Measurements from ENCODE around the gene MEIS2.

The MEIS2 gene

DNA sequence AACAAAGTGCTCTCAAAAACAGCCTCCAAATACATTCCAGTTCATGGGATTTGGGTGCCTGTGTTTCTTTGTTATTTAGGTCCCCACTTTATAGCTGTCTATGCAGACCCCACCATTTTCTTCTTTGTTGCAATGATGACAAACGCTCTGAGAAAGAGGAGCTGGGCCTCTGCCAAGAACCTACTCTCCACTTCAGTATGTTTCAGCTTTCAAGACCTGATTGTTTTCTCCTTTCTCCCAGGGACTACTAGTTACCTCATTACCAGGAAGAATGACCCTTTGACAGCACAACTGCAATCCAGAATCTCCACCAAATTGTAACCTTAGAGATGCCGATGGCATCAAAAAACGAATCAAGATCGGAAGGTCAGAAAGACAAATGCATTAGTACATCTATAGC, 236.8 kb downstream of the MEIS2 start:
- DNase-seq: no peak

DNA sequence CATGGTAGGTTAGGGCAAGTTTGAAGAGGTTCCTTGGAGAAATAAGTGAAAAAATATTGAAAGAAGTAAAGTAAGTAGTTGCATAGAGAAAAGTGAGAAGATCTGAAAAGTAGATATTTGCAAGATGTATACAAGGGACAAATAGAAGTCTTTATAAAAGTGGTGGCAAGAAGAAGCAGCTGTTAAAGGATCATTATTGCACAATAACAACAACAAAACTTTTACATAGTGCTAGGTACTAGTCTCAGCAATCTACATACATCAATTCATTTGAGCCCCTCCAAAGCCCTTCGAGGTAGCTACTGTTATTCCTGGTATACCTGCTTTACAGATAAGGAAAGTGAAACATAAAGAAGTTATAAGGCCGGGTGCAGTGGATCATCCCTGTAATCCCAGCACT, 239.6 kb downstream of the MEIS2 start:
- no peak for DNase-seq

DNA sequence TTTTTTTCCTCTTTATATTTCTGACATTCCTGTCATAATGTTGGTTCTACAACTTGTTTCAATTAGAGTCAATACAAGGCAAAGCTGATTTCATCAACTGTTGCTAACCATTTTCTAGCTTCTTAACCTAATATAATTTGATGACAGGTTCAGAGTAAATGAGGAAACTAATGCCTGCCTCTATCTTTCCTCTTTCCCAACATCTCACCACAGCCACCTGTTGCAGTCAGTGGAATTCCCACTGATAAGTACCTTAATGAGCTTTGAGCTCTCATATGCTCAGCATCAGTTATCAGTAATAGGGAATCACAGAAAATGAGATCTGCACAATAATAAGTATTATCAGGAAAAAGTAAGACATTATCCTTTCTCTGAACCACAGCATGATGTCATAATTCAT, 241.9 kb downstream of the MEIS2 start:
- no peak for DNase-seq

DNA sequence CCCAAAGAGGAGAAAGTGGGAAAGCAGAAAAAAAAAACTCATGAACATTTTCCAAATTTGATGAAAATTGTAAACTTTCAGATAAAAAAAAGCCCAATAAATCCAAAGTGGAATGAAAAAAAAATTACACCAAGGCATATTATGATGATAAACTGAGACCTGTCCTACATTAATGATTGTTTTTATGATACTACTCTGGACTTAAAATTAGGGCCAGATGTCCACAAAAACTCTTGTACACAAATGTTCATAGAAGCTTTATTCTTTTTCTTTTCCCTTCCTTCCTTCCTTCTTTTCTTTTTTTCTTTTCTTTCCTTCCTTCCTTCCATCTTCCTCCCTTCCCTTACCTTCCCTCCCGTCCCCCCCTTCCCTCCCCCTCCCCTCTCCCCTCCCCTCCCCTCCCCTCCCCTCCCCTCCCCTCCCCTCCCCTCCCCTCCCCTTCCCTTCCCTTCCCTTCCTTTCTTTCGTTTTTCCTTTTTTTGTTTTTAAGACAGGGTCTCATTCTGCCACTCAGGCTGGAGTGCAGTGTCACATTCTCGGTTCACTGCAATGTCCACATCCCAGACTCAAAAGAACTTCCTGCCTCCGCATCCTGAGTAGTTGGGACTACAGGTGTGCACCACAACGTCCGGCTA, 243.9 kb downstream of the MEIS2 start:
- no peak for DNase-seq

DNA sequence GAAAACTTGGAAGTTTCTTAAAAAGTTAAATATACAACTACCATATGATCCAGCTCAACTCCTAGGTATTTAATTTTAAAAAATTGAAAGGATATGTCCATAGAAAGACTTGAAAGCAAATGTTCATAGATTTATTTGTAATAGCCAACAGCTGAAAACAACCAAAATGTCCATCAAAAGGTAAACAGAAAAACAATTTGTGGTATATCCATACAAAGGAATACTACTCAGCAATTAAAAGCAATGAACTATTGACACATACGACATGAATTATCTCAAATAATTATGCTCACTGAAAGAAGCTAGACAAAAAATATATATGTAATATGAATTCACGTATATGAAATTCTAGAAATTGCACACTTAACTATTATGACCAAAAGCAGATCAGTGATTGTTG, 249.5 kb downstream of the MEIS2 start:
- DNase-seq: no peak

DNA sequence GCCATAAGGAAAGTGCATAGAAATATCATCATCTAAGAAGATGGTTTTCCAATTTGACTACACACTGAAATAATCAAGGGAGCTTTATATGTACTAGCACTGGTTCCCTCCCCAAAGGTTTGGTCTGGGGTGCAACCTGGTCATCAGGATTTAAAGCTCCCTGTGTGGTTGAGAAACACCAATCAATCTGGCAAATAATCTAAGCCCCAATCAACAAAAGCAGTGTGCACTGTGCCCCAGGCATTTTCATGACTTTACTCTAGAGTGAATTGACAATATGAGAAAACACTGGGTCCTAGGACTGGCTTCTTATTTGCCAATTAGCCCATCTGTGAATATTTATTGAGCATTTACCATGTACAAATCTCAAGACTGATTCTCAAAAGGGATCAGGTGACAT, 255.1 kb downstream of the MEIS2 start:
- no peak for DNase-seq

DNA sequence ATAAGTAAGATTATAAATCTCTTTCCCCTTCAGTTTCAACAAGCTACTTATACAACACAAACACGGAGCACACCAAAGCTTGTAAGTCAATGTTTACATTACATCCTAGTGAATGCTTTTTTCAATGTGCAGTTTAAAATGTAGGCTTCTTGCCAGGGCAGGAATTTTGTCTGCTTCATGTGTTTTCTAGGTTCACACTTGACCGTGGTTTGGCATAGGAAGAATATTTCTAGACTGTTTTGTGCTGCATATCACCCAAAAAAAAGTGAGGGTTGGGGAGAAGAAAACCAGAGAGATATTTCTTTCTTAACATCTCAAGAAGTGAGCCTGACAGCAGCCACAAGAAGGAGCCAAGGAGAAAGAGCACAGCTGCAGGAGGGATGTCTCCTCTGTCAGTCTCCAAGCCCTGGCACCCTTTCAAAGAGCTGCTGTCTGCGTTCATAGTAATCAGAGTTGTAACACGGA, 255.8 kb downstream of the MEIS2 start:
- no peak for DNase-seq

DNA sequence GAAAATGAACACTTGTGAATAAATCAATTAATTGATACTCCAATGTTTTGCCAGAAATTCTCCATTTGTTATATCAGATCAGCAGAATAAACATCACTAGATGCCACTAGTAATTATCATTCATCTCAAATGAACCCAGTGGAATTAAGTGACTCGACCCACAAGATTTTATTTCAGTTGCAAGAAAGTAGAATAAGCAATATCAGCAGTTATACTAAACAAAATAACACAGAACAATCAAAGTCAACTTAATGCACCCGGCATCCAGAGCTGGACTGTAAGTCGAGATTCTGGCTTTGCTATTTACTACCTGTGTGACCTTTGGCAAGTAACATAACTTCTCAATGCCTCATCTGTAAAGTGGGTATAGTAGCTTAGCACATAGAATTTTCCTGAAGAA, 256.5 kb downstream of the MEIS2 start:
- no peak for DNase-seq

DNA sequence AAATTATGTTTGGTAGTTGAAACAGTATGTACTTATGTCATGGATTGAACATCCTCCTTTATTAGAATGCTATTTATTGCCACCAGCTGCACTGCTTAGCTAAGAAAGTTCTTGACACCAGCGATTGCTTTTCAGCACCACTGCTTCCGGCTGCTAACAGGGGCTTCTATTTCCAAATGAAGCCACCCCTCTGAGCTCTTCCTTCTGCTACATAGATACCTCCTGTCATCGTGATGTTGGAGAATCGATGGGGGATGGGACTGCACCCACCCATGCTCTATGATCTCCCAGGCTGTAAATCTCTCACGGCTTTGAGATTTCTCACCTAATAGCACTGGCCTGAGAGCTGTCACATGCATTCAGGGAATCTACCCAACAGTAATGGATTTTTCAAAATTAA, 259.2 kb downstream of the MEIS2 start:
- DNase-seq: no peak

All from activated naive CD4-positive, alpha-beta T cell (primary cell).